SJSA1 (cell line): ENCODE measurements around the gene INO80B. TPM values are rescaled to one million over a fixed set of nuclear protein-coding genes. Genes with fewer than 3 reads are reported as not detected.
A peak's percentile ranks its signal among the peaks of the same experiment; 100 is the strongest.
"Not testable (repeated sequence)": the region's sequence is repeated elsewhere in the genome, so short reads cannot be mapped to it uniquely, and the experiment has no call there.

Source experiments
- DNase-seq, 2 experiments: peaks; one replicate each; pipeline ENCODE4 v3.0.0-alpha.2; 2015 to 2020; ENCODE audit warnings: low spot score in 2 of 2, low read depth in 1 of 2
- H3K27ac ChIP-seq: fragments of 250-450 bp; sonication (Bioruptor Pico); 2 replicates; pipeline ENCODE4 v1.5.1; 2020; ENCODE audit warnings: mild to moderate bottlenecking, moderate library complexity
- H3K27me3 ChIP-seq: fragments of 250-450 bp; sonication (Bioruptor Pico); replicated peaks from 2 replicates; pipeline ENCODE4 v1.5.1; 2020; ENCODE audit warnings: mild to moderate bottlenecking, moderate library complexity
- H3K36me3 ChIP-seq: fragments of 250-450 bp; sonication (Bioruptor Pico); 2 replicates; pipeline ENCODE4 v1.5.1; 2020; ENCODE audit warnings: mild to moderate bottlenecking
- H3K4me1 ChIP-seq: fragments of 250-450 bp; sonication (Bioruptor Pico); replicated peaks from 2 replicates; pipeline ENCODE4 v1.6.1; 2021; ENCODE audit warnings: mild to moderate bottlenecking
- H3K4me3 ChIP-seq: fragments of 250-450 bp; sonication (Bioruptor Pico); 2 replicates; pipeline ENCODE4 v1.5.1; 2020; ENCODE audit warnings: mild to moderate bottlenecking
- H3K9me3 ChIP-seq: fragments of 250-450 bp; sonication (Bioruptor Pico); replicated peaks from 2 replicates; pipeline ENCODE4 v1.5.1; 2020; ENCODE audit warnings: mild to moderate bottlenecking
- total RNA-seq: library from RNA; depleted of rRNA; stranded (reverse); fragments of >200 nt; shearing (Covaris generic); gene quantifications from 2 replicates; pipeline ENCODE4 v1.2.3, GENCODE V29; 2014

INO80B gene
- total RNA-seq, 1 experiment from 2014 or later, result 10.1 TPM

- Histone ChIP-seq H3K27me3 (no peaks in the 10 kb centered on the region), H3K4me3 (no peak overlapping the region), H3K4me1 (peaks cover 25% of the 10 kb centered on the region), H3K9me3 (no peaks in the 10 kb centered on the region), H3K36me3 (peaks cover 7% of the 10 kb centered on the region), H3K27ac (no peak overlapping the region)
- no peak for DNase-seq
Measured at GRCh38 chr2:74436111-74436805, 18.6 kb upstream of the INO80B start.

DNA sequence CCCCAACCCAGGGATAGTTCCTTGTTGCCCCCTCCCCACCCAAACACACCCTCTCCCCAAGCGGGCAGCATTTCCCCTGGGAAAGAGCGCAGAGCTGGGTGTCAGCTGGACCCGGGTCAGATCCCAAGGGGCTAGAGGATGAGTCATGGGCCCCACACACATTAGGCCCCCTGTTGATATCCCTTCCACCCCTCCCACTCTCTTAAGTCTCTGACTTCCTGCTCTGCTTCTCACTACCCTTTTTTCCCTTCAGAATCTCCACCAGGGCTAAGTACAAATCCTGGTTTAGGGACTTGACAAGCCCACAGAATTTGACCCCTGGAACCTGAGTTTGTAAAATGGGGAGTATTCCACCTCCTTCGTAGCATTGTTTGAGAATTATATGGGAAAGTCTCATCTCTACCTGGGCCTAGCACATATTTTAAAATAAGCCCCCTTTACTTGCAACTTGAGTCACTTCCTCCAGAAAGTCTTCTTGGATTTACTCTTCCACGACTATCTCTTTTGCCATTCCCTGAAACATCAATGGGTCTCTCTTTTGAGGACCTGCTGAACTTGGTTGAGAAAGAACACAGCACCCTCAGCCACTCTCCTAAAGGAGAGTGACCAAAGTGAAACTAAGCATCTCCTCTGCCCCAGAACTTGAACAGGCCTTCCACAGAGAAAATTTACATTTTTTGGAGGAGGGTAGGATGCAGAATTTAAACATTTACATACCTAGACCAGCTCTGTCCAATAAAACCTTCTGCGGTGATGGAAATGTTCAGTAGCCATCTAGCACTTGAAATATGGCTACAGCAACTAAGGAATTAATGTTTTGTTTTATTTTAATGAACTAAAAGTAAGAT, 17.8 kb upstream of the INO80B start:
- H3K27me3 ChIP-seq, result no peaks in the 10 kb centered on the region
- DNase-seq, result no peak
- no peak overlapping the region for H3K4me3 ChIP-seq
- no peak overlapping the region for H3K27ac ChIP-seq
- peaks cover 25% of the 10 kb centered on the region for H3K4me1 ChIP-seq
- H3K36me3 ChIP-seq, result peaks cover 4% of the 10 kb centered on the region
- no peaks in the 10 kb centered on the region for H3K9me3 ChIP-seq

GRCh38 chr2:74438248-74438647, 16.6 kb upstream of the INO80B start:
- H3K27ac ChIP-seq, result no peak overlapping the region
- no peaks in the 10 kb centered on the region for H3K27me3 ChIP-seq
- peaks cover 25% of the 10 kb centered on the region for H3K4me1 ChIP-seq
- H3K4me3 ChIP-seq, result no peak overlapping the region
- H3K9me3 ChIP-seq, result no peaks in the 10 kb centered on the region
- no peak for DNase-seq
- no peaks in the 10 kb centered on the region for H3K36me3 ChIP-seq

DNA sequence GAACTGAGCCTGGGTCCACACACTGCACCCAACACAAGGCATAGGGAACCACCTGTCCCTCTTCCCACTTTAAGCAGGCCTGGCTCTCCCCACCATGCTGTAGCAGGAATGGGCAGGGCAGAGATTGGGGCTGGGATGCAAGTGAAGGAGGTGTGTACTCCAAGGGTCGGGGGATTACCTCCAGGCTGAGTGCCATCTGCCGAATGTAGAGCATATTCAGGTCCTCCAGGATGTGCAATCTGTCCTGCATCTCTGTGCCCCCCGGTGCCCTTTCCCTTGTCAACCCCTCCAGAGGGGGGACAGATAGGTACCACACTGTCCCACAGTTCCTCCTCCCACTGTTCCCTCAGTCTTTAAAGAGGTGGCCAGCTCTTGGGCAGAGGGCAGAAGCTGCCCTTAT, 15.5 kb upstream of the INO80B start:
- no peaks in the 10 kb centered on the region for H3K27me3 ChIP-seq
- no peaks in the 10 kb centered on the region for H3K36me3 ChIP-seq
- no peak overlapping the region for H3K27ac ChIP-seq
- no peak for DNase-seq
- peaks cover 32% of the 10 kb centered on the region for H3K4me1 ChIP-seq
- H3K9me3 ChIP-seq, result no peaks in the 10 kb centered on the region
- H3K4me3 ChIP-seq, result peak overlapping the region; percentile 44

- Histone ChIP-seq H3K4me1 (peaks cover 35% of the 10 kb centered on the region), H3K27me3 (no peaks in the 10 kb centered on the region), H3K36me3 (no peaks in the 10 kb centered on the region), H3K4me3 (peak overlapping the region; percentile 44), H3K27ac (0 out of 2 replicates have a peak overlapping the region, but pooled peaks have one; percentile 47), H3K9me3 (no peaks in the 10 kb centered on the region)
- peak in 1 of 2 experiments; percentile 19 for DNase-seq
Measured at GRCh38 chr2:74439803-74440377, 15.0 kb upstream of the INO80B start.

DNA sequence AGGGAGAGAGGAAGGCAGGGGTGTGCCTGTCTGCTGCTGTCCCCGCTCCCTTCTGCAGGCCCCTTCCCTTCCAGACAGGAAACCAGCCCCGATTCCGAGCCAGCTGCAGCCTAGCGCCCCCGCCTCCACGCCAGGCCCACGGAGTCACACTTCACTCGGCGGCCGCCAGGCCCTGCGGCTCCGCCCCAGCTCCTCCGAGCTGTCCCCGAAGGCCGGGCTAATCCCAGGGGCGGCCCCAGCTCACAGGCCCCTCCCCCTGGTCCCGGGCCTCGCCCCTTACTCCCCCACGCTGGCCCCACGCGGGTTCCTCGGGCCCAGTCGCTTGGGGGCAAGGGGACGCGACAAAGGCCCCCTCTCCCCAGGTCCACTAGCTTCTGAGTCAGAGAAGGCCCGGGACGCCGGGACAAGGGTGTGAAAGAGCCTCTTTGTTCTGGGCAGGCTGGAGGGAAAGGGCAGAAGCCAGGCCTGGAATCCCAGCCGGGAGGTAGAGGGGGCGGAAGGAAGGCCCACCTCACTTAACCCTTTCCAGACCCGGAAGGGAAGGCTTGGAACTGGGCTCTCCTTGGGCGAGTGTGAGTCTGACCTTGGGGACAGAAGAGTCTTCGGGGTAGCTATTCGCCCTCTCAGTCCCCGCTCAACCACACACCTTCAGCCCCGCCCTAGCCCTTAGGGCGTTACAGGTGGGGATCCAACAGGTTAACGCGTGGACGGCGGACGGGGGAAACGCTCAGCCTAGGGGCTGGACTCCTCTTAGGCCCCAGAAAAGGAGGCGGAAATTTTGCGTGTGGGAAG, 14.3 kb upstream of the INO80B start:
- Histone ChIP-seq H3K27me3 (no peaks in the 10 kb centered on the region), H3K36me3 (no peaks in the 10 kb centered on the region), H3K4me1 (peaks cover 35% of the 10 kb centered on the region), H3K4me3 (peak overlapping the region; percentile 44), H3K27ac (peak overlapping the region; percentile 47), H3K9me3 (no peaks in the 10 kb centered on the region)
- peak; percentile 78 to 88 for DNase-seq

DNA sequence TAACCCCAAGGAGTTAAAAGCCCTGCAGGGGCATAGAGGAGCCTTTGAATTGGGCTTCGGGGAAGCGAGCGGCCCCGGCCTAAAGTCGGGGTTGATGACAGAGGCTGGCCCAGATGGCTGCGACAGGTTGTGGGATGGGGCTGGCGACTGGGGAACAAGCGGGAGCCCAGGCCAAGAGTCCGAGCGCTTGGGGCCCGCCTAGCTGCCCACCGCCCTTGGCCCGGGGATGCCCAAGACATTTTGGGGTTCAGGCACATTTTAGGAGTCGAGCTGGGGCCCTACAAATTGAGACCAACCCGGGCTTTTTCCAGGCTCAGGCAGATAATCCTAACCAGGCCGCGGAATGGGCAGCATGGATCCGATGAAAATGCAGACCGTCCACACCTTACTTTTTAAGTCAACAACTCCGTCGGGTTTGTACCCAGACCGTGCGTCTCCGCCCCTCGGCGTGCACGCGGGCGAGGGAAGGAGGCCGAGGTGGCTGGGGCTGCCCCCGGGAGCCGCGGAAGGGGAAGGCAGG, 13.7 kb upstream of the INO80B start:
- no peak for DNase-seq
- H3K4me3 ChIP-seq, result no peak overlapping the region
- no peaks in the 10 kb centered on the region for H3K27me3 ChIP-seq
- peaks cover 35% of the 10 kb centered on the region for H3K4me1 ChIP-seq
- H3K27ac ChIP-seq, result no peak overlapping the region
- H3K36me3 ChIP-seq, result no peaks in the 10 kb centered on the region
- H3K9me3 ChIP-seq, result no peaks in the 10 kb centered on the region

DNA sequence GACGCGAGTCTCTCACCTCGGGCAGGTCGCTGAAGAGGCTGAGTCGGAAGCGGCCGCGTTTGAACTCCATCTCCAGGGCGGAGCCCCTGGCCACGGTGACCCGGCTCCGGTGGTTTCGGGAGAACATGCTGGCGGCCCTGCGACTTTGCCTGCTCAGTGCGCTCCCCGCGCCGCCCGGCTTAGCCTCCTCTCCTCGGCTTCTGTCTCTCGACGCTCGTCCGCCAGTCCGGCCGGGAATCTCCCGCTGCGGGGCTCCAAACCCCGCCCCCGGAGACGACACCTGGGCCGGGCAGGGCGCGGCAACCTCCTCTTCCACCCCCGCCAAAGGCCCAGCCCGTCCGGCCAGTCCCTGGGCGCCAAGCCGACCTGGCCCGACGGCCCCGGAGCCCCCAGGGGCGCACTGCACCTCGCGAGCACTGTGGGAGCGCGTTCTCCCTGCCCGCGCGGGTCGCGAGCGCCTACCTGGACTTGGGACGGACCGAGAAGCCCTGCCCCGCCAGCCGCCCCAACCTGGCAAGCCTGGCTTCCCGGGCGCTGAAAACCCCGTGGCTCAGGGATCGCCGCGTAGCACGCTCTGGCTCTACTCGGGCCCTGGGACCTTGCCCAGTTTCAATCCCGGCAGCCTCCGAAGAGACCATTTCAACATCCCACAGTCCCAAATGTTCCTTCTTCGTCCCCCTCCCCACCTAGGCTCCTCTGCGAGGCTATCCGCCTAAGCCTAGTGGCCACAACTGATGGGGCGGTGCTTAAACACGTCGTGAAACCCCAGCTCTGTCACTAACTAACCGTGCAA, 13.0 kb upstream of the INO80B start, which contains the start of gene RTKN:
Gene RTKN, minus strand, starts transcription at position 248 of the 793 bp plus-strand sequence. Its CDS starts 121 bp downstream, at position 127.
- peak within 1 kb of the TSS; percentile 47 for H3K27ac ChIP-seq

GRCh38 chr2:74442483-74443297, 12.2 kb upstream of the INO80B start:
- peaks cover 31% of the 10 kb centered on the region for H3K4me1 ChIP-seq
- not testable (repeated sequence) for H3K9me3 ChIP-seq, DNase-seq, H3K27ac ChIP-seq, H3K36me3 ChIP-seq, H3K4me3 ChIP-seq, H3K27me3 ChIP-seq

More for the DNA sequence above, 13.0 kb upstream of the INO80B start, which contains the start of gene RTKN:
- Histone ChIP-seq H3K36me3 (no peaks in the 10 kb centered on the region), H3K9me3 (no peaks in the 10 kb centered on the region), H3K4me3 (peak within 1 kb of the TSS; percentile 44), H3K27me3 (no peaks in the 10 kb centered on the region), H3K4me1 (peaks cover 35% of the 10 kb centered on the region)
- no peak for DNase-seq

DNA sequence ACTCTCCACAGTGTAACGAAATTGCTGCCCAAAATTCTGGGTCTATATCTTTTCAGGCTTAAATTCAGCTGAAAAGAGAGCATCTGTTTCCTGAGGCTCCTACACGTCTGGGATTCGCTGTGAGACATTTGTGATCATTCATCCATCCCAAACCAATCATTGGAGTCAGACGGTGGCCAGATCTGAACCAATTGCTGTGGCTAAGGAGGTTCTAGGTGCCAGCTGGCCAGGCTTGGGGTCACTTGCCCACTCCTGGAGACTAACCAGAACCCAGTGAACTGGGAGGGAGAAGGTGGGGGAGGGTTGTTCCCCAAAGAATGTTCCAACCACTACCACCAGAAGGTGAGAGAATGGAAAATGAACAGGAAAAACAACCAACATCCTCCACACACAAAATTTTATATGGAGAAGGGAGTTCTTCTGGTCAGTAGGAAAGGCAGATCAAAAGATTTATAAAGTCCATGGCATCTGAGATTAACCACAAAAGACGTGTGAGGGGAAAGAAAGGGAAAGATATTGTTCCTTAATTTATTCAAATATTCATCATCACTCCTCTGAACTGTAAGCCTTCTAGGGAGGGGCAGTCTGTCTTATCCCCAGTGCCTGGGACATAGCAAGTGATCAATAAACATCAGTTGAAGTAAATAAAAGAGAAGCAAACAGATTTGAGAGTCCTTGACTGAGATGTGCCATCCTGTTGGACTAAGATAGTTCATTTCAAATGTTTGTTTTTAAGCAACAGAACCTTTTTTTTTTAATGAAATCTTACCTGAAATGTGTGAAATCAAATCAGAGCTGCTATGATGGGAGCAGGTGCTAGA, 10.2 kb upstream of the INO80B start:
- no peak for DNase-seq
- no peaks in the 10 kb centered on the region for H3K36me3 ChIP-seq
- H3K27me3 ChIP-seq, result no peaks in the 10 kb centered on the region
- no peak overlapping the region for H3K4me3 ChIP-seq
- H3K4me1 ChIP-seq, result peaks cover 21% of the 10 kb centered on the region
- no peaks in the 10 kb centered on the region for H3K9me3 ChIP-seq
- H3K27ac ChIP-seq, result no peak overlapping the region

DNA sequence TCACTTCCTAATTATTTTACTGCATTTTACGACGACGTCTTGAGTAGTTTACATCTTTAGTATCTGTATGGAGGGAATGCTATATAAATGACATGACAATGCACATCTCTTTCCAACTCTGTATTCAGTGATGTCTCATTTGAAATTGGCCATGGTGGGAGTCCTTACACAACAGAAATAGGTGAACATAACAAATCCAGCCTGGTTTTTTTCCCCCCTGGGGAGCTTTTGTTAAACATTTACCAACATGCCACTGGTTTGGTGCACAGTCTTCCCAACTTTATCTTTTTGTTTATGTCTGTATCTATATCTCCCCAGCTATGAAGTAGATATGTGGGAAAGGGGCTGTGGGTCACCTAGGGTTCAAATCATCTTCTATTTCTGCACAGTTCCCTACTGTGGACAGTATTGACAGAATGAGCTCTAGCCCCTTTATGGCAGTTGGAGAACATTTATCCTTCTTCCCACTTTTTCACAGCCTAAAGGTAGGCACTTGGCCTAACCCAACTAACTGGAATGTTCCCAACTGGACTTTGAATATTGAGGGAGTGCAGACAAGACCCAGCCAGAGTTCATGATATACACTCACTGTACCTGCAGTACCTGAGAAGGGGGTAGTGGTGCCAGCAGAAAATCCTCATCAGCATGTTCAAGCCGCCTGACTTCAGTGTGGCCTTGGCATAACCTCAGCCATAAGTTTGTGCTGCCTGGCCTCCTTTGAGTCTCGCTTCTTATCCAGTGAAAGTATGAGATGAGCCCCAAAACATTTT, 7.5 kb upstream of the INO80B start:
- H3K27ac ChIP-seq, result no peak overlapping the region
- no peak overlapping the region for H3K4me3 ChIP-seq
- H3K36me3 ChIP-seq, result no peaks in the 10 kb centered on the region
- DNase-seq, result no peak
- H3K4me1 ChIP-seq, result peaks cover 10% of the 10 kb centered on the region
- H3K9me3 ChIP-seq, result no peaks in the 10 kb centered on the region
- no peaks in the 10 kb centered on the region for H3K27me3 ChIP-seq
